Embryonic facial prominence (tissue), 1 donor: ENCODE results near the gene ITGBL1.

Experiments
- DNase-seq: peaks from one replicate; pipeline ENCODE4 v3.0.0-alpha.2; 2016; ENCODE audit errors: extremely low spot score

Gene ITGBL1

GRCh38 chr13:101695870-101696516 lies 243.5 kb downstream of the ITGBL1 start:
- DNase-seq: no peak

- DNase-seq: no peak
Observed at GRCh38 chr13:101697745-101698144, 245.3 kb downstream of the ITGBL1 start.

GRCh38 chr13:101698400-101698799 lies 245.9 kb downstream of the ITGBL1 start:
- no peak for DNase-seq

DNA sequence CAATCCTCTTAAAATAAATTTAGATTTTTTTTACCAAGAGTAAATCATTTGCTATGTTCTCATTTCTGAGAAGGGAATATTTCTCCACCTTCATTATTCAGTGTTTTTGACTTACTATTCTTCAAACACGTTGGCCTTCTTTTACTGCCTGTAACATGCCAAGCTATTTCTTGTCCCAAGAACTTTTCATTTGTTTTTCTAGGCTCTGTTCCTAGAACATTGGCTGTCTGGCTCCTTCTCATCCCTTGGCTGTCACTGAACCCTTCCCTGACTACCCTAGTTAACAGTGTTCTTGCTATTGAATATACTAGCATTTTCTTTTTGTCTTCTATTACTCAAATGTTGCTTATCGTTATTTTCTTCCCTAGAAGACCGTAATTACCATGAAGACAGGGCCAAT lies 248.1 kb downstream of the ITGBL1 start:
- DNase-seq: no peak

GRCh38 chr13:101703081-101703480 lies 250.6 kb downstream of the ITGBL1 start:
- no peak for DNase-seq

GRCh38 chr13:101703838-101704237 lies 251.4 kb downstream of the ITGBL1 start:
- no peak for DNase-seq

DNA sequence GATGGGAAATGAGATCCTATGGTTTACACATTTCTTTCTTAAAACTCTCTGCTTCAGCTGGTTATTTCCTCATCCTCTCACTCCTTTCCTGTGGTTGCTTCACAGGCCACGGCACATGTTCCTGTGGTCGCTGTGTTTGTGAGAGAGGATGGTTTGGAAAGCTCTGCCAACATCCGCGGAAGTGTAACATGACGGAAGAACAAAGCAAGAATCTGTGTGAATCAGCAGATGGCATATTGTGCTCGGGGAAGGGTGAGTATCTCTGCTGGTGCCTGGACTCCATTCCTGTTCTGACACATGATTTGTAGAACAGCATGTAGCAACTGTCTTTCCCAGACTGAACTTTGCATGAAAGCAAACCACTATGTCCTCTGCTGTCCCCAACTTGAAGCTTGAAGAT lies 254.2 kb downstream of the ITGBL1 start:
- DNase-seq: no peak

GRCh38 chr13:101707659-101708058 lies 255.2 kb downstream of the ITGBL1 start:
- no peak for DNase-seq

DNA sequence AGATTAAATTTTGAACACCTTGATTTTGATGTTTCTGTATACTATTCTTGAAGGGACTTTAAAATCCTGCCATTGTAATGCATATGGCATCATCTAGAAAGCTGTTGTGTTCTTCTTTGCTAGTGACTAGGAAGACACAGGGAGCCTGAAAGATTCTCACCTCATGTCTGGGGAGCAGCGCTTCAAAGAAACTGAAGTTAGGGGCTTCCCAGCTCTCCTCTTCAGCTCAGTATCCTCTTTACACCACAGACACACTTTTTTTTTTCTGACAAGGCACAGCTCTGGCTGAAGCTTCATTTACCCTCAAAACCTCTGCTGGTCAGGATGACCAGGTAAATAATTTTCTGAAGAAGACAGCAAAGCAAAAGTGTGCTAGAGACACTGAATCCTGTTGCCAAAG lies 255.6 kb downstream of the ITGBL1 start:
- DNase-seq: no peak

DNA sequence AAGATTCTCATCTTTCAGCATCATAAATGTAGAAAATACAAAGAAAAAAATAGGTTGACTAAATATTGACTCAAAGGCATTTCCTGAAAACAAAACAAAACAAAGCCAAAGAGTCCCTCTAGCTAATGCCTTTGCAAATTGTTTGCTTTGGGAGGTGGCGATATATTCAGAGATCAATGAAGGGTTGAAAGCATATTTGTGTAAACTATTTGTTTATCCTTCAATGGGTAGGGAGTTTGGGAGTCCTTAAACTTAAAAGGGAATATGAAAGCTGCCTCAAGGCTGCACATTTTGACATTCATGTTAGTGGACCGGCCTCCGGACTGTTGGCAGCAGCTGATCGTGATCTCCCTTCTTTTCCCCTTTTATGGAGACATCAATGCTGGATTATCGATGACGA lies 257.5 kb downstream of the ITGBL1 start:
- DNase-seq: no peak

DNA sequence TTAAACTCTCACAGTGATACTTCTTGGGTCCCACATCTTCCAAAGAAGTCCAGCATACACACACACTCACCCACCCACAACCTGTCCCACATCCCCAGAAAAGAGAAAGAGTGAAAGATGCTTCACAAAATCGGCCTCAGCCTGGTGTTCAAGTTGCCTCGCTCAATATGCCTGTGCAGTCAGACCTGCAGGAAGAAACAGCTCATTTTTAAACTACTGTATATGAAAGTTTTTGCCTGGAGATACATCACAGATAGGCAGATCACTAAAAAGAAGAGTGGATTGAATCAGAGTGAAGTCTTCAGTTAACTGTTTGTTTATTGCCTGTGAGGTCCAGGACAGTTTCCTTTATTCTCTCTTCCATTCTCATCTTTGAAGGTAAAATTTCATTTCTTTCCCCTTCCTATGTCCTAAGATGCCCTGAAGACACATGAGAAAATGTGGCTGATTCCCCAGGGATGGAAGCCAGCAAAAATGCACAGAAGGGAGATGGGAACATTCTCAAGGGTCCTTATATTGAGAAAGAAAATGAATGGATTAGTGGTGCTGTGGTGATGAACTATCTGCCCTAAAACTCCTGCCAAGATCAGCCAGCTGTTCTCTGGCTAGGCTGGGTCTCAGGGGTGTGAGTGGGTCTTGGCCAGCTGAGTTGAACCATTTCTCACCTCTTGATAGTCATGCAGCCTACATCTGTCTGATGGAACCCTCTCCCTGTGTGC lies 259.0 kb downstream of the ITGBL1 start:
- no peak for DNase-seq

DNA sequence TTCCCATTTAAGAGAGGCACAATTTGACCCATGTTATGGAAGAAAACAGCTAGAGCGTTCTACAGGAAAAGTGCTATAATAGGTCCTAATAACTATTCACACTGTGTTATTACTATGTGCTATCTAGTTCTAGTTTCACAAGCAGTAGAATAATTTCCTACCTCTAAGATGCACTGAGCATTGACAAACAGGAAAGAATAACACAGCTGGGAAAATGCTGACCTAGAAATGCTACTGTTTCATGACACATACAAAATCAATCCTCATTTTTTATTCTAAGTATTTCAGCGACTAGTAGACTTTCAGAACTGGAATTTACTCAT lies 259.5 kb downstream of the ITGBL1 start:
- DNase-seq: no peak

DNA sequence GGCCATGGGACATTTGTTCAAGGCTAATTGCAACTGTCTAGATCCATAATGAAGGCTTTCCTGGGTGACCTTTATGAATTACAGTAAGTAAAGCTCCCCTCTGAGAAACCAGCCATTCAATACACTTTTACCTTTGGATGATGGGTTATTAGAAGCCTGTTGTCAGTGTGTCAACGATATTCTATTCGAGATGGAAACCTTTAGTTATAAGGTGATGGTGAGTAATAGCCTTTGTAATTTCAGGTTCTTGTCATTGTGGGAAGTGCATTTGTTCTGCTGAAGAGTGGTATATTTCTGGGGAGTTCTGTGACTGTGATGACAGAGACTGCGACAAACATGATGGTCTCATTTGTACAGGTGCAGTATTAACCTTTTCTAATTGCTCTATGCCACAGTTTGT lies 261.7 kb downstream of the ITGBL1 start:
- no peak for DNase-seq

- no peak for DNase-seq
Observed at GRCh38 chr13:101717353-101717752, 264.9 kb downstream of the ITGBL1 start.

DNA sequence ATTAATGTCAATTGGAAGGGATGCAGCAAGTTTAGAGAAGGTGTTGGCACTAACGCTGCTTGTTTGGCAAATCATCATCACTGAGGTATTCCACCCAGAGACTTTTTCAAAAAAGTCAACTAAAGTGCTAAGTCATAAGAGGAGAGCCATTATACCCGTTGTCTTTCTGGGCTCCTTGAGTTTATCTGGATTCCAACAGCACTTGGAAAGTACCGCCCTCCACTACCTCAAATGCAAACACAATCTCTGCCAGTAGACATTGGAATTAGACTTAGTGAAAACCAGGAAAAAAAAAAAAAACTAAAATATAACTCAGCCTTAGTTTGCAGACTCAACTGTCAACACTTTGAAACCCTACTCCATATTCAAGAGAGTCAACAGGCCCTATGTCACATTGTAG lies 266.0 kb downstream of the ITGBL1 start:
- no peak for DNase-seq

GRCh38 chr13:101726681-101727080 lies 274.2 kb downstream of the ITGBL1 start:
- DNase-seq: no peak

- DNase-seq: no peak
Observed at GRCh38 chr13:101727118-101727517, 274.6 kb downstream of the ITGBL1 start.

- DNase-seq: no peak
Observed at GRCh38 chr13:101728021-101728420, 275.5 kb downstream of the ITGBL1 start.

GRCh38 chr13:101728615-101729014 lies 276.1 kb downstream of the ITGBL1 start:
- no peak for DNase-seq

- DNase-seq: no peak
Observed at GRCh38 chr13:101730420-101731000, 278.0 kb downstream of the ITGBL1 start.

- DNase-seq: no peak
Observed at GRCh38 chr13:101736566-101736965, 284.1 kb downstream of the ITGBL1 start.

GRCh38 chr13:101738336-101738735 lies 285.9 kb downstream of the ITGBL1 start:
- DNase-seq: no peak

DNA sequence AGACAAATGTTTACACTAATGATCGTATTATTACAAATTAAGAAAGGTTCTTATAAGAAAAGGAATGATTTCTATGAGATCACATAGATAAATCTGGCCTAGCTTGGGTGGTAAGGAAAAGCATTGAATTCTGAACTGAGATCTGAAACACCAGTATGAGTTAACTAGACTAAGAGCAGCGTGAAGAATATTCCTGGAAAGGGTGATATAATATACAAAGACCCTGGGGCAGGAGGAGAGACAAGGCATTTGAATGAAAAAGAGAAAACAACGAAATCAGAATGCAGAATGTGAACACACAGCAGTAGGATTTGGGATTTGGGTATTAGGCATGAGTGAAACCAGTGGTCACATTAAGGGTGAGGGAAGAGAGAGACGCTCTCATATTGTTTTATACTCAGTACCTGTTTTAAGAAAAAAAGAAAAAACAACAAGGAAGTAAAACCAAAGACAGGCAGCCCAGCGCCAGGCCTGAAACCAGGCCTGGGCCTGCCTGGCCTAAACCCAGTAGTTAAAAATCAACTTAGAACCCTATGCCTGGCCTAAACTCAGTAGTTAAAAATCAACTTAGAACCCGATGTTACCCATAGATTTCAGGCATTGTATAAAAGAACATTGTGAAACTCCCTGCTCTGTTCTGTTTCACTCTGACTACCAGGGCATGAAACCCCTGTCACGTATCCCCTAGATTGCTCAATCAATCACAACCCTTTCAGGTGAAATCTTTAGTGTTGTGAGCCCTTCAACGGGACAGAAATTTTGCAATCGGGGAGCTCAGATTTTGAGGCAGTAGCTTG lies 287.1 kb downstream of the ITGBL1 start:
- no peak for DNase-seq
